HCT116 (cell line): ENCODE measurements around the gene SFTPB.

Experiments
- ATF3 ChIP-seq: IDR thresholded peaks from 2 replicates; pipeline ENCODE4 v1.6.1; 2012
- EZH2 ChIP-seq: fragments of 200-600 bp; sonication (generic); IDR thresholded peaks from 2 replicates; pipeline ENCODE4 v1.6.1; 2017; ENCODE audit warnings: antibody characterized with exemption, mixed run types
- JUND ChIP-seq: IDR thresholded peaks from 2 replicates; pipeline ENCODE4 v1.6.1; 2012
- MAX ChIP-seq: IDR thresholded peaks from 2 replicates; pipeline ENCODE4 v1.6.1; 2012
- POLR2AphosphoS5 ChIP-seq: IDR thresholded peaks from 2 replicates; pipeline ENCODE4 v1.6.1; 2011; ENCODE audit warnings: mild to moderate bottlenecking, low read depth, low read length, moderate library complexity
- TF ChIP-seq, protein P1 (sequence below), 3 experiments: fragments of 200-600 bp in 1 of 3; sonication (generic) in 1 of 3; IDR thresholded peaks in 2 of 3; conservative IDR thresholded peaks in 1 of 3; 2 replicates each; pipeline ENCODE4 v1.5.1; 2012 to 2017; ENCODE audit warnings: low read depth in 2 of 3, low read length in 2 of 3, antibody characterized with exemption in 1 of 3, borderline replicate concordance in 1 of 3, control low read depth in 1 of 3, mild to moderate bottlenecking in 1 of 3, mixed read lengths in 1 of 3, mixed run types in 1 of 3, moderate library complexity in 1 of 3; ENCODE audit not compliant: insufficient read depth in 1 of 3

- TF ChIP-seq MAX, result no peak
- TF ChIP-seq, protein P1, sequence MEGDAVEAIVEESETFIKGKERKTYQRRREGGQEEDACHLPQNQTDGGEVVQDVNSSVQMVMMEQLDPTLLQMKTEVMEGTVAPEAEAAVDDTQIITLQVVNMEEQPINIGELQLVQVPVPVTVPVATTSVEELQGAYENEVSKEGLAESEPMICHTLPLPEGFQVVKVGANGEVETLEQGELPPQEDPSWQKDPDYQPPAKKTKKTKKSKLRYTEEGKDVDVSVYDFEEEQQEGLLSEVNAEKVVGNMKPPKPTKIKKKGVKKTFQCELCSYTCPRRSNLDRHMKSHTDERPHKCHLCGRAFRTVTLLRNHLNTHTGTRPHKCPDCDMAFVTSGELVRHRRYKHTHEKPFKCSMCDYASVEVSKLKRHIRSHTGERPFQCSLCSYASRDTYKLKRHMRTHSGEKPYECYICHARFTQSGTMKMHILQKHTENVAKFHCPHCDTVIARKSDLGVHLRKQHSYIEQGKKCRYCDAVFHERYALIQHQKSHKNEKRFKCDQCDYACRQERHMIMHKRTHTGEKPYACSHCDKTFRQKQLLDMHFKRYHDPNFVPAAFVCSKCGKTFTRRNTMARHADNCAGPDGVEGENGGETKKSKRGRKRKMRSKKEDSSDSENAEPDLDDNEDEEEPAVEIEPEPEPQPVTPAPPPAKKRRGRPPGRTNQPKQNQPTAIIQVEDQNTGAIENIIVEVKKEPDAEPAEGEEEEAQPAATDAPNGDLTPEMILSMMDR (IDR thresholded peaks at IDR 0.05 in 2 of 3, conservative IDR thresholded peaks at IDR 0.05 in 1 of 3; ENCODE audit: borderline replicate concordance in 1 of 3, insufficient read depth in 1 of 3, low read depth in 2 of 3, low read length in 2 of 3), result no peak
- no peak for TF ChIP-seq ATF3
- no peak for TF ChIP-seq JUND
- no peak for TF ChIP-seq EZH2
- no peak for TF ChIP-seq POLR2AphosphoS5
Observed at GRCh38 chr2:85668857-85669142, 801 bp upstream of the SFTPB start.
